Left lobe of liver (tissue), 2 donors: ENCODE data around the gene LIPK. TPM values are rescaled to one million over a fixed set of nuclear protein-coding genes. Genes with fewer than 3 reads are reported as not detected.

Experiments used
- ATAC-seq: fragments of 200-7000 bp; cut with Tn5 transposase; one replicate; pipeline ENCODE4 v1.9.1; 2020; ENCODE audit warnings: mild to moderate bottlenecking, moderate library complexity
- DNase-seq: peaks from one replicate; pipeline ENCODE4 v3.0.0-alpha.2; 2020; ENCODE audit warnings: low spot score
- total RNA-seq: library from RNA; stranded (reverse); gene quantifications from one replicate; pipeline ENCODE4 v1.2.1, GENCODE V29; 2021
- donor health status: DM: no; HTN: no; CAD: no; lungs with moderate emphysema.
- donor health status: DM: no; HTN: yes; CAD: no.

The LIPK gene
- total RNA-seq, 1 donor from 2014 or later = not detected

DNA sequence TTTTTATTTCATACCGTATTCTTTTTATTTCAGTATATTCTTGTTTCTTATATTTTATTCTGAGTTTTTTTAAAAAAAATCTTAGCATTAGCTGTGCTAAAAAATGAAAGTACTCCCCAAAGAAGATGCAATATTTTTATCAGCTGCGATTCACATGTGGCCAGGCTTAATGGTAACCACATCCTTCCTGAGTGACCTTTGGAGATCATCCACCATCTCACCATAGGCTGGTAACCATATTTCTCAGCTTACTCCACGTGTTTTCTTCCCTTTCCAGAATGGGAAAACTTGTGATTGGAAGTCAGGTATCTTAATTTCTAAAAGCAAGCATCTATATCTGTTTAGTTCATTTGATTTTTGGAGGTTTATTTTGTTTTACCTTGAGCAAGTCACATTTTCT lies 77.7 kb downstream of the LIPK start:
- ATAC-seq (no peak), DNase-seq (no peak)

DNA sequence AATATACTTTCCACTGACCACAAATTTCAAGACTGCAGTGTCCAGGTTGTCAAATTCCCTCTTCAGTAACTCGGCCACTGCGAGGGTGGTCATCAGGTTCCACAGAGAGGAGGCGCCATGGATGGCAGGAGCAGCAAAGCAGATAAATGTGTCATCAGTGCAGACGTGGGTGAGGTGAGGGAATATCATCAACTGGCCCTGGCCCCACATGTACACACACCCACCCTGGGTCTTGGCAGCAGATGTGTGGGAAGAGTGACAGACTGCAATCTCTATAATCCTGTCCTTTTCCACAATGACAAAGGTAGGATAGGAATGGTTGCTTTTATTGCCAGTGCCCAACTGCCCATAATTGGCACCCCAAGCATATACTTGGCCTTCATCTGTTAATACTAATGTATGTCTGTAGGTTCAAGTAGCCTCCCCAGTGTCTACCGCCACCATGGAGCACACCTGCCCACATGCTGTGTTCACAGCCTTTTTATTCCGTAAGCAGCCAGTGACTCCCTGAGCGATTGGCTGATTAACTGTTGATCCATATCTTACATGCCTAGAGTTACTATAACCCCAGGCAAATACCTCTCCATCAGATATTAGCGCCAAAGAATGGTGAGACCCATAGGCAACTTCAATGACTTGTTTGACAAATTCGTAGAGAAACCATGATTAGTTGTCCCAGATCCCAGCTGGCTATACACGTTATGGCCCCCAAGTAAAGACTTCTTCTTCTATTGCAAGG lies 80.2 kb downstream of the LIPK start:
- DNase-seq (no peak), ATAC-seq (no peak)

DNA sequence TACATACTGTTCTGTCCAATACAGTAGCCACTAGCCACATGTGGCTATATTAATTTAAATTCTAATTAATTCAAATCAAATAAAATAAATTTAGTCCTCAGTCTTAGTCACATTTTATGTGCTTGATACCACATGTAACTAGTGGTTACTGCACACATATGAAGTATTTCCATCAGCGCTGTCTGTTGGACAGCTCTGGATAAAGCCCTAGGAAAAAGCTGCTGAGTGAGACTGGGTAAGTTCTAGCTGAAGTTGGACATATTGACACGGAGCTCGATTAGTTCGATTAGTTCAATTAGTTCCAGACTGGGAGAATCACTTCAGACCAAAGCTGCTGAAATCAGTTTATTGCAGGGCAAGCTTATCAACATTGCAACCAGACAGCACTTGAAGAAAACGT lies 81.4 kb downstream of the LIPK start:
- no peak for DNase-seq
- ATAC-seq = no peak

DNA sequence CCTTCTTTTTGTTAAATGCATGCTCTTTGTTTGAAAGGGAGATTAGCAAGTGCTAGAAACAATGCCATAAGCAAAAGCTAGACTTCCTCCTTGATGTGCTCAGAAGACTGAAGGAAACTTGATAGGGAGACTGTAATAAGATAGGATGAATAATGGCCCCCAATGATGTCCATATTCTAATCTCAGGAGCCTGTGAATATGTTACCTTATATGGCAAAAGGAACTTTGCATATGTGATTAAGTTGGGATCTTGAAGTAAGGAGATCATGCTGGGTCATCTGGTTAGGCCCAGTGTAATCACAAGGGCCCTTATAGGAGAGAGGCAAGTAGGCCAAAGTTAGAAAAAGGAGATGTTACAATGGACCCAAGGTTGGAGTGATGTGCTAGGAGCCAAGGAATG lies 82.9 kb downstream of the LIPK start:
- ATAC-seq = no peak
- DNase-seq = no peak

DNA sequence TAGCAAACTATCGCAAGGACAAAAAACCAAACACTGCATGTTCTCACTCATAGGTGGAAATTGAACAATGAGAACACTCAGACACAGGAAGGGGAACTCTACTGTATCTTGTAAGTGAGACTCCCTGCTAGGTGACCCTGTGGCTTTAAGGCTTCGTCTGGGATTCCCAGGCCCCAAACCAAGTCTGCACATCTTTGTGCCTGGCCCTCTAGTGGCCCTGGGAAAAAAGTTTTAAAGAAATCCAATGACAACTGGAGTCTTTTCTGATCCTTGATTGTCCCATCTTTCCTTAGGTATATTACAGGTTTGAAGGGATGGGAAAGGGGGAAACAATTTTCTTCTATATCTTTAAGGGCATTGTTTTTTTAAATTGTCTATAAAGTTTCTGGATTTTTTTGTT lies 85.9 kb downstream of the LIPK start:
- no peak for DNase-seq
- peak; percentile 75 for ATAC-seq

DNA sequence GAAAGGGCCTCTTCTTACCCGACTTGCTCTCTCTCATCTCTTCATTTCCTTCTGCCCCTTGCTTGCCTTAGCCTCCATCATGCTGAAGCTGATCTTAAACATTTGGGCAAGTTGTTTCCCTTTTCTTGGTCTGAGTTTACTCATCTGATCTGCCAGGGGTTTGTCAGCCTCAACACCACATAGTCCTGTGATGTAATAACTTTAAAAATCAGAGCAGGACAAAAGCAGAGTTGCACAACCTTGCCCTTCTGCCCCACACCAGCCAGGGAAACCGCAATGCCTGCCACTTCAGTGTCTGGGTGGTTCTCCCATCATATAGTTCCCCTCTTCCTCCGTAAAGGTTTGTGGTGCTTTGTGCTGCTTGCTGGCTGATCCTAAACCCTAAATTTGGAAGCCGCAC lies 86.6 kb downstream of the LIPK start:
- peak; percentile 98 for ATAC-seq
- peak; percentile 68 for DNase-seq

DNA sequence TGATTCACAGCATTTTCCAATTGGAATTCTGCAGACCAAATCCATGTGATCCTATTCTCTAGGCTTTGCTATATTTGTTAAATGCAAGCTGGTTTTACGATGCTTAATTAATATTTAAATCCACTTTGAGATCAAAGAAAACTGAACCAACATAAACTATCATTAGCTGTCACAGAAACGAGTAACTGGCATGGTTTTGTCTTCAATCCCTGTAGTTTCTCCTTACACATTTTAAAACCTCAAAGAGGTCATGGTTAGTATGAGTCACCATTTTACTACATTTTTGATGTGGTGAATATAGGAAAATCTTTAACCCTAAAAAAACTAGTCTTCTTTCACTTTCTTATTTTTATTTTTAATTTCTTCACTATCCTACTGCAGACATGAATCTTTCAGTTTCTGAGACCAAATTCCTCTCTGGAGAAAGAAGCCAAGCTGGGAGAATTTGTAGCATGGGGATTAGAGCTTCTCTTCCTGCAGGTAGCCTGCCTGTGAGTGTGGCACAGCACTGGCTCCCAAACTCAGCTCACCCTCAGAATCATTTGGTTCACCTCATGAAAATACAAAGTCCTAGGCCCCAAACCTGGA lies 87.8 kb downstream of the LIPK start:
- no peak for ATAC-seq

DNA sequence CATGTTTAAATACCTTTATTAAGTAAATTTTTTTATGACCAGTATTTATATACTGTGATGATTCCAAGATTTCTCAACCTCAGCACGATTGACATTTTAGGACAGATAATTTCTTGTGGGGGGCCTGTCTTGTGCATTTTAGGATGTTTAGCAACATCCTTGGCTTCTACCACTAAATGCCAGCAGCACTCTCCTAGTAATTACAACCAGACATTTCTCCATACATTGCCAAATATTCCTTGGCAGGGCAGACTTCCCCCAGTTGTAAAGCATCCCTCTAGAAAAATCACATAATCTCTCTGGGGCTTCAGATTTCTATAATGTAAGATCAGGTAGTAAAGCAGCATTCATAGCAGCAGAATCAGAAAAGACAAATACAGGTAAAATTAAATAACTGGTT lies 88.7 kb downstream of the LIPK start:
- no peak for DNase-seq
- no peak for ATAC-seq

More for the DNA sequence above, 87.8 kb downstream of the LIPK start:
- DNase-seq = no peak

DNA sequence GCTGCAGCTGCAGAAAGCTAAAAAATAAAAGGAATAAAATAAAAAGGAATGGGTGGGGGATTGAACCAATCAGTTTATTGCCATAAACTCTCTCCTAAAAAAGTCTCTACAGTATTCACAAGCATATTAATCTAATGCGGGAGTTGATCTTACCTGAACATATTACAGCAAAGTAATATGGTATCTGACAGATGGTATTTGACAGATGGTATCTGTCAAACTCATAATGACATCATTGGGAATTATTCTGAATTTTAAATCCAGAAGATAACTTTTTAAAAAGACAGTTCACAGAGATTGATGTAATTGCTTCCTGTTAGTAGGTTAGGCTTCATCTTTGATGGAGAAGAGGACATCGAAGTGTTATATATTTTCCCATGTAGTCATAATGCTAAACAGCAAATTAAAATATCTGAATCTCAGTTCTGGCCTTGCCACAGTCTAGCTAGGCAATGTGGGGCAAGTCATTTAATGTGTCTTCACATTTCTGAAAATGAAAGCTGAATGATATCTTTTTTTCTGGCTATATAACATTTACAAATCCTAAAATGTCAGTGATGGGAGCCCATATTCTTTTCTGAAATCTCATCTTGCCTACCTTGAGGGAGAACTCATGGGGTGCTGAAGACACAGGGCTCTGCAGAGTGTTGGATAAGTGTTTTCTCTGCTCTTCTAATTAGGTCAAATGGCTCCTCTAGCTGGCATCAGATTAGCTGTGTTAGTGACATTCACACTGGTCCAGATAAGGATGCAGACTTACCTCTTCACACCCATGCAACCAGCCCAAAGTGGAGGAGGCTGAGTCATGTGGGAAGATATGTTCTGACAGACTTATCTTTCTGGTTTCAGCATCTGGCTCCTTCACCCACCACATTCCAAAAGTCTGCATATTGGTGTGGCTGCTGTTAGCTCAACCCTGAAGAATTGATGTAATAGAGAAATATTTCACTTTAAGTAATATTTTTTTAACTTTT lies 94.4 kb downstream of the LIPK start:
- ATAC-seq = no peak

More for the DNA sequence above, 94.4 kb downstream of the LIPK start:
- DNase-seq = no peak

Other genes with a start within 250 kb of the LIPK start
- gene RNLS, start 122.9 kb upstream of the LIPK start, total RNA-seq = 10.1 TPM
- gene LIPJ, start 119.5 kb upstream of the LIPK start, total RNA-seq = 0.08 TPM
- gene LIPF, start 41.8 kb upstream of the LIPK start, total RNA-seq = not detected
- gene LIPN, start 53.8 kb downstream of the LIPK start, total RNA-seq = not detected
- not detected for gene LIPM, start 96.5 kb downstream of the LIPK start, total RNA-seq
- not detected for gene ANKRD22, start 145.6 kb downstream of the LIPK start, total RNA-seq
- 1.8 TPM for gene STAMBPL1, start 174.0 kb downstream of the LIPK start, total RNA-seq
- 17.0 TPM for gene ACTA2, start 246.5 kb downstream of the LIPK start, total RNA-seq